Stimulated activated CD8-positive, alpha-beta memory T cell treated with anti-CD3 and anti-CD28 coated beads, Interleukin-7, amount 100 ng/mL, for 4 hours (primary cell): ENCODE data around the gene TROAP.

Experiments
- DNase-seq, 2 donors: peaks; one replicate each; pipeline ENCODE4 v3.0.0-alpha.2; 2020; ENCODE audit warnings: low read depth in 2 of 2

Gene TROAP

GRCh38 chr12:49342914-49343731, 20.1 kb downstream of the TROAP start:
- peak in 1 of 2 donors; percentile 52 for DNase-seq

GRCh38 chr12:49344486-49345050, 21.5 kb downstream of the TROAP start:
- no peak for DNase-seq

- no peak for DNase-seq
Observed at GRCh38 chr12:49345051-49345824, 22.2 kb downstream of the TROAP start.

DNA sequence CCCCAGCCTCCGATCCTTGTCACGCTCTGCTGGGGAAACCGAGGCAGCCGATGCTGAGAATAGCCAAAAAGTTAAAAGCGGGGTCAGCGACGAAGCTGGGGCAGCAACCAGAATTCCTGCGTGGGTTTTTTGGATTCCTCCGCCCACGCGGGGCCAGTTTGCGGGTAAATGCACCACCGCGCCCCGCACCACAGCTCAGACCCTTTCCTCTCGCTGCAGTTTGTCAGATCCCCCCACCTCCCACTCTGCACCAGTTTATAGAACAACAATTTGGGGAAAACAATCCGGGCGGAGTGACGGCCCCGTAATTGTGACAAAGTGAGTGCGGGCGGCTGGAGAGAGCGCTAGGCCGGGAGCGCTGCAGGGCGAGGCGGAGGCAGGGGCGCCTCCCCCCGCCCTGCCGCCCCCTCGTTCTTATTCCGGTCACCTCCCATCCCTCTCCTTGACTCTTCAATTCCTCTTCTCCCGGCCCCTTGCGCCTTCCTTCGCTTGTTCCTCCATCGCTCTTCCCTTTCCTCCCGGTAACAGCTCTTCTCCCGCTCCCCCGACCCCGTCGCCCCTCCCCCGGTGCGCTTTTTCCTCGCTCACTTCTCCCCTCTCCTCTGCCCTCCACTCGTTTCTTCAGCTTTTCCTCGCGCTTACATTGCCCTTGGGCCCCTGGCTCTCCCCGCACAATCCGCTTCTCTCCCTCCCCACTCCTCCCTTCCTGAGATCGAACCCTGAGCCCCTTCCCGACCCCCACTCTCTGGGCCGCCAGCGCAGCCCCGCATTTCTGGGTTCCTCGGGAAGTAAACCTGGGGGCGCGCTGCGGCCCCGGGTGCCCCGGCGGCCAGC, 23.0 kb downstream of the TROAP start:
- DNase-seq, result no peak

- DNase-seq, result no peak
Observed at GRCh38 chr12:49346659-49347310, 23.7 kb downstream of the TROAP start, which contains the start of gene DNAJC22. TSS of gene DNAJC22 (plus strand) at chr12:49346888. CDS start at chr12:49348873, 1,985 bp downstream.

DNA sequence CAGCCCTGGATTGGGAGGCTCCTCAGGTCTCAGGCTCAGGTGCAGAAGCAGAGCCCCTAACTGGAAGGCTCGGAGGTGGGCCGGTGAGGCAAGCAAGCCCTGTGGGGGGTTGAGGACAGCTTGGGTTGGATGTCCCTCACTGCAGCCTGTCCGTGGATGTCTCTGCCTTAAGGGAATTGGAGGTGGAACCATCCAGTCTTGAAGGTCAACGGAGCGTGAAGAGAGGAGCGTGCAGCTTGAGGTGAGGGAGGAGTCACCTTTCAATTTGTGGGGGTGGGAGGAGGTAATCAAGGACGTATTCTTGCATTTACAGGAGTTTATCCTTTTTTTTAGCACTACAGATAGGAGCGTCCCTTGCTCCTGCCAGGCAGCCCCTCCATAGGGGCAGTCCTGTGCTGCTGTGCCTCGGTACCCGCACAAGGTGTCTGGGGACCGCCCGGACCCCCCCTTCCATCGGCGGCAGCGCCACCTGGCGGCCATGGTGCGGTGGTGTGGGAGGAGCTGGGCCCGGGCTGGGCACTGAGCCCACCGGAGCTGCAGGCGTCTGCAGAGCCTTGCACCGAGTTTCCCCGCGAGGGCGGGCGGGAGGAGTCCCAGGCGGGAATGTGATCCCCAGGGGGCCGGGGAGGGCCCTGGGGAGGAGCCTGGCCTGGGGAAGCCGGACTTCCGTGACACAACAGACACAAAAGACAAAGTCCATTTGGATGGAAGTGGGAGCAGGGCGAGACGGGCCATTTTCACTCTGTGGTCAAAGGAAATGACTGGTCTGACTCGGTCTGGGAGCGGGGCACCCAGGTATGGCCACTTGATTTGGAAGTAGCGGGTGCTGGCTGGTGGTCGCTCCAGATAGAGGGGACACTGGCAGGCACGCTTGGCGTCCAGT, 24.5 kb downstream of the TROAP start:
- peak; percentile 53 to 63 for DNase-seq

DNA sequence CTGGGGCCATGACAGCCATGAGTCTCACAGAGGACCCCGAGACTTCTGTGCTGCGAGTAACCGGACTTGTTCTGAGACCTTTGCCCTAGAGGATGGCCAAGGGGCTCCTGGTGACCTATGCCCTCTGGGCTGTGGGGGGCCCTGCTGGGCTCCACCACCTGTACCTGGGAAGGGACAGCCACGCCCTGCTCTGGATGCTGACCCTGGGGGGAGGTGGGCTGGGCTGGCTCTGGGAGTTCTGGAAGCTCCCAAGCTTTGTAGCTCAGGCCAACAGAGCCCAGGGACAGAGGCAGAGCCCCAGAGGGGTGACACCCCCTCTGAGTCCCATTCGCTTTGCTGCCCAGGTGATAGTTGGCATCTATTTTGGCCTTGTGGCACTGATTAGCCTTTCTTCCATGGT, 25.7 kb downstream of the TROAP start:
- no peak for DNase-seq

DNA sequence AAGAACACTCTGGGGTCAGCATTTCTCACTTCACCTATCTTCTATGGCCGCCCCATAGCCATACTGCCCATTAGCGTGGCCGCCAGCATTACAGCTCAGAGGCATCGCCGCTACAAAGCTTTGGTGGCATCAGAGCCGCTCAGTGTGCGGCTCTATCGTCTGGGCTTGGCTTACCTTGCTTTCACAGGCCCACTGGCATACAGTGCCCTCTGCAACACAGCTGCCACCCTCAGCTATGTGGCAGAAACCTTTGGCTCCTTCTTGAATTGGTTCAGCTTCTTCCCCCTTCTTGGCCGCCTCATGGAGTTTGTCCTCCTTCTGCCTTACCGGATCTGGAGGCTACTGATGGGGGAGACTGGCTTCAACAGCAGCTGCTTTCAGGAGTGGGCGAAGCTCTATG, 26.2 kb downstream of the TROAP start:
- DNase-seq, result no peak

DNA sequence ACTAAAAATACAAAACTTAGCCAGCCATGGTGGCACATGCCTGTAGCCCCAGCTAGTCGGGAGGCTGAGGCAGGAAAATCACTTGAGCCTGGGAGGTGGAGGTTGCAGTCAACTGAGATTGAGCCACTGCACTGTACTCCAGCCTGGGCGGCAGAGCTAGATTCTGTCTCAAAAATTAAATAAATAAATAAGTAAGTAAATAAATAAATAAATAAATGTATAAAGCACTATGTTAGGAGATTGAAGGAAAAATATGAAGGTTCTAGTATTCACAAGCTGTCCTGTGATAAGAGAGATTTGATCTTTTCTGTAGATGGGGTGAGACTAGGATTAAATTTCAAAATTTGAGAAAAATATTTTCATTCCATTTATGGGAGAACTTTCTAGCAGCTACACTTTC, 29.3 kb downstream of the TROAP start:
- no peak for DNase-seq

DNA sequence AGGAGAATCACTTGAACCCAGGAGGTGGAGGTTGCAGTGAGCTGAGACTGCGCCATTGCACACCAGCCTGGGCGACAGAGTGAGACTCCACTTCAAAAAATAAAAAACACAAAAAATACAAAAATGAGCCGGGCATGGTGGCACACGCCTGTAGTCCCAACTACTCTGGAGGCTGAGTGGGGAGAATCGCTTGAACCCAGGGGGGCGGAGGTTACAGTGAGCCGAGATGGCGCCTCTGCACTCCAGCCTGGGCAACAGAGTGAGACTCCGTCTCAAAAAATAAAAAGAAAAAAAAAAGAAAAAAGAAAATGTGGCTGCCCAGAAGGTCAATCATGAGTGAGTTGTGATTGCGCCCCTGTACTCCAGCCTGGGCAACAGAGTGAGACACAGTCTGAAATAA, 32.9 kb downstream of the TROAP start:
- no peak for DNase-seq

DNA sequence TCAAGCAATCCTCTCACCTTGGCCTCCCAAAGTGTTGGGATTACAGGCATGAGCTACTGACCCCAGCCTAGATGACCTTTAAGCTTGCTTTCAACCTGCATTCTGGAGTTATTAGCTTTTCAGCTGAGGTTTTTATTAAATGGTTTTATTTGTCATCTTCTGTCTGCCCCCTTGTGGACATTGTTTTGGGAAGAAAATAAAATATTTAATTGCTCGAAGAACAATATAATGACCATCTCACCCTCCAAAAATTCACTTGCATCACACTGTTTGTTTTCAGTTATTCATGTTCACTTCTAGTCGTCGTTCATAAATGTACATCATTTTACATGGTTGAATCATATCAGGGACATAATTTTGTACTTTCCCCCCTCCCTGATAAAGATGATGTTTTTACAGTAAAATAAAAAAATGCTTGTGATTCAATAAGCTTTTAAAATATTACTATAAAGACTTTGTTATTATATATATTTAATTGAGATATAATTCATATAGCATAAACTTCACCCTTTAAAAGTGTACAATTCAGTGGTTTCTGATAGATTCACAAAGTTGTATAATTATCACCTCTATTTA, 34.1 kb downstream of the TROAP start:
- DNase-seq, result no peak

GRCh38 chr12:49358483-49359141, 35.6 kb downstream of the TROAP start:
- no peak for DNase-seq

GRCh38 chr12:49359671-49360070, 36.6 kb downstream of the TROAP start:
- no peak for DNase-seq

GRCh38 chr12:49362077-49362476, 39.0 kb downstream of the TROAP start:
- no peak for DNase-seq

DNA sequence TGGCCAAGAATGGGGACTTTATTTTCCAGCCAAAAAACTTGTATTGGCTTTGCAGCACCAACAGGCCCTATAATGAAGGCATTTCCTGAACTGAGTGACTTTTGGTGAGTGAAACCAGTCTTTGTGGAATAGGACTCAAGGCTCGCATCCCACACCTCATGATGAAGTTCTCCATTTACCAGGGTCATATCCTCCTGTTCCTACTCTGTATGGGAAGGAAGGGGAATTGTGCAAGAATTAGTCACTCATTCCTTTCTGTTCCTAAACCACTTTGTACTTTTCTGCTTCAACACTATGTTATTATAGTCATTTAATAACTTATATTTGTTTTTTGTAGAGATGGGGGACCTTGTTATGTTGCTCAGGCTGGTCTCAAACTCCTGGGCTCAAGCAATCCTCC, 41.9 kb downstream of the TROAP start:
- DNase-seq, result no peak

DNA sequence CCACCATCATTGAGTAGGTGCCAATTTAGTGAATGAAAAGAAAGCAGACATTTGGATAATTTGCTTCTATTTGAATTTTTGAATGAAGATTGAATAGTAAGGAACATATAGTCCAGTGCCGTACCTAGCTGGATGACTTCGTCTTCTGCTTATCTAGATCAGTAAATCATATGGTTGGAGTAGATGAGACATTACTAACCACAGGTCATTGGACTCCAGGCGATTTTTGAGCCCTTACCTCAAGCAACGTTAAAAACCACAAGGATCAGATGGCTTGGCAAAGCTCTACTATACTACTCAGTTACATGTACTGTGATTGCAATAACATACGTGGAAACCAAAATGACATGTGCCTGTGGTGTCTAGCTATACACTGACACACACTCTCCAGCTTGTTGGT, 42.5 kb downstream of the TROAP start:
- DNase-seq, result no peak

DNA sequence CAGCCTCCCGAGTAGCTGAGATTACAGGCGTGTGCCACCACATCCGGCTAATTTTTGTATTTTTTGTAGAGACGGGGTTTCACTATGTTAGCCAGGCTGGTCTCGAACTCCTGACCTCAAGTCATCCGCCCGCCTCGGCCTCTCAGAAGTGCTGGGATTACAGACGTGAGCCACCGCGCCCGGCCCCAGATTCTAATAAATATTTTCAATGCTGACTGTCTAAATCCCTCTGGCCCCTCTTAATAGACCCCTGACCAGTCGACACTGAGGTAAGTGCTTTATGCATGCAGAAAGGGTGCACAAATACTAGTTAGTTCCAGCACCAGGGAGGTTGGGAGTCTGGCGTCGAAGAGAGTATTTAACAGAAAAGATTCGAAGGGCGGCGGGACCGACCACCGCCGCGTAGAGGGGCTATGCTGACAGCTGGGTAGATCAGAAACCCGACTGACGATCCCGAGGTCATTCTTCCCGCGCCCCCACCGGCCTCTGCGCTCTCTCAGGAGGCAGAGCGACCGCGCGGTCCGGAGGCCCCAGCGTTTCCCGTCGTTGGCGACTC, 43.1 kb downstream of the TROAP start:
- no peak for DNase-seq

- DNase-seq, result peak; percentile 62 to 80
Observed at GRCh38 chr12:49366652-49367380, 43.8 kb downstream of the TROAP start.
